GM23338 (cell line): Measurements from ENCODE around the gene PPIC. TPM values are rescaled to one million over a fixed set of nuclear protein-coding genes. Genes with fewer than 3 reads are reported as not detected.
"Not testable (repeated sequence)": the region's sequence is repeated elsewhere in the genome, so short reads cannot be mapped to it uniquely, and the experiment has no call there.

Experiments used
- ATAC-seq: fragments of 200-7000 bp; cut with Tn5 transposase; 3 replicates; pipeline ENCODE4 v1.9.1; 2020
- DNase-seq: peaks from one replicate; pipeline ENCODE4 v3.0.0-alpha.2; 2015; ENCODE audit warnings: low spot score
- H2AFZ ChIP-seq: fragments of 200-600 bp; sonication (generic); 2 replicates; pipeline ENCODE4 v1.8.0; 2016; ENCODE audit warnings: antibody characterized with exemption, mild to moderate bottlenecking, moderate library complexity
- H3F3A ChIP-seq: fragments of 200-600 bp; sonication (generic); replicated peaks from 2 replicates; pipeline ENCODE4 v1.8.0; 2017; ENCODE audit warnings: antibody characterized with exemption, mixed run types, low read depth
- H3K27ac ChIP-seq: fragments of 200-600 bp; sonication (generic); 2 replicates; pipeline ENCODE4 v1.6.1; 2016; ENCODE audit warnings: low read depth
- H3K27me3 ChIP-seq: fragments of 200-600 bp; sonication (generic); 2 replicates; pipeline ENCODE4 v1.8.0; 2016; ENCODE audit warnings: mild to moderate bottlenecking, mixed run types, moderate library complexity; ENCODE audit not compliant: insufficient read depth
- H3K36me3 ChIP-seq: fragments of 200-600 bp; sonication (generic); 2 replicates; pipeline ENCODE4 v1.8.0; 2016; ENCODE audit warnings: mild to moderate bottlenecking; ENCODE audit not compliant: insufficient read depth
- H3K4me1 ChIP-seq: fragments of 200-600 bp; sonication (generic); 2 replicates; pipeline ENCODE4 v1.8.0; 2016; ENCODE audit warnings: mild to moderate bottlenecking, moderate library complexity; ENCODE audit not compliant: insufficient read depth
- H3K4me2 ChIP-seq: fragments of 200-600 bp; sonication (generic); 2 replicates; pipeline ENCODE4 v1.7.1; 2017; ENCODE audit warnings: mixed run types
- H3K4me3 ChIP-seq: fragments of 200-600 bp; sonication (generic); 2 replicates; pipeline ENCODE4 v1.6.1; 2016; ENCODE audit warnings: mixed run types
- H3K79me2 ChIP-seq: fragments of 200-600 bp; sonication (generic); replicated peaks from 2 replicates; pipeline ENCODE4 v1.8.0; 2017; ENCODE audit warnings: mild to moderate bottlenecking; ENCODE audit not compliant: insufficient read depth
- H3K9me2 ChIP-seq: fragments of 200-600 bp; sonication (generic); 2 replicates; pipeline ENCODE4 v1.8.0; 2017; ENCODE audit not compliant: insufficient read depth
- H4K20me1 ChIP-seq: fragments of 200-600 bp; sonication (generic); replicated peaks from 2 replicates; pipeline ENCODE4 v1.8.0; 2017; ENCODE audit warnings: mild to moderate bottlenecking; ENCODE audit not compliant: insufficient read depth
- H3K27ac Mint-ChIP-seq: 2 replicates; pipeline ENCODE4 v1.8.0; 2020; ENCODE audit warnings: inconsistent platforms, mild to moderate bottlenecking, moderate library complexity, mixed read lengths
- H3K27me3 Mint-ChIP-seq: 3 replicates; pipeline ENCODE4 v1.8.0; 2022; ENCODE audit warnings: low read depth, mild to moderate bottlenecking, moderate library complexity, mixed read lengths, inconsistent platforms; ENCODE audit not compliant: insufficient read depth, poor library complexity
- H3K36me3 Mint-ChIP-seq: 3 replicates; pipeline ENCODE4 v1.8.0; 2021; ENCODE audit warnings: low read depth, mild to moderate bottlenecking, inconsistent platforms, moderate library complexity, mixed read lengths
- H3K4me1 Mint-ChIP-seq: 3 replicates; pipeline ENCODE4 v1.8.0; 2020; ENCODE audit warnings: mild to moderate bottlenecking, inconsistent platforms, mixed read lengths
- H3K4me3 Mint-ChIP-seq: 3 replicates; pipeline ENCODE4 v1.8.0; 2021; ENCODE audit warnings: moderate library complexity, mild to moderate bottlenecking, inconsistent platforms, mixed read lengths
- H3K9me3 Mint-ChIP-seq: 3 replicates; pipeline ENCODE4 v1.8.0; 2020; ENCODE audit warnings: moderate library complexity, mild to moderate bottlenecking, inconsistent platforms, mixed read lengths
- polyA plus RNA-seq: library from polyadenylated mRNA; unstranded; fragments of >200 nt; fragmentation: Nextera tagmentation; extraction: Ambion mirVana; gene quantifications from 2 replicates; pipeline ENCODE4 v1.2.1, GENCODE V29; 2016
- small RNA-seq: library from RNA; depleted of rRNA; stranded (forward); fragments of <200 nt; gene quantifications from one replicate; pipeline ENCODE3, GENCODE V24; 2014; ENCODE audit warnings: low replicate concordance
- total RNA-seq: library from RNA; depleted of rRNA; stranded (reverse); fragments of >200 nt; shearing (Covaris generic); gene quantifications from 2 replicates; pipeline ENCODE4 v1.2.3, GENCODE V29; 2014; rRNA removed

Gene PPIC
- total and polyA plus RNA-seq, 2 experiments from 2014 or later = 13.9 to 21.0 TPM

DNA sequence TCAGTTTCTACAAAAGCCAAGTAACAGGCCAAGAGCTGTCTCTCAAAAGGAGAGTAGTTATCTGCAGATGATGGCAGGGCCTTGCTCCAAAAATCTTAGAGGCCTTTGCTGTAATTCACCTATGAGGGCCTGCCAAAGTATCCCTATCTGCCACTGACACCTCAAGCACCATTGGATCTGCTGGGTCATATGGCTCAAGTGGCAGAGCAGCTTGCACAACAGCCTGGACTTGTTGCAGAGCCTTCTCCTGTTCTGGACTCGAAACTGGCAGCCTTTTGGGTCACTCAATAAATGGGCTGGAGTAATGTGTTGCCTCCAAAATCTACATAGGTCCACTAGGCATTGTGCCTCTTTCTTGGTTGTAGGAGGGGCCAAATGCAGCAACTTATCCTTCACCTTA is 62.8 kb downstream of the PPIC start:
- not testable (repeated sequence) for H3K27me3 Mint-ChIP-seq, H3K4me1 Mint-ChIP-seq, H3K4me1 ChIP-seq, H3K27ac Mint-ChIP-seq, H3F3A ChIP-seq, H2AFZ ChIP-seq, H3K36me3 Mint-ChIP-seq, H3K4me3 ChIP-seq, H3K4me3 Mint-ChIP-seq, DNase-seq, H3K9me2 ChIP-seq, H3K4me2 ChIP-seq, H4K20me1 ChIP-seq, H3K79me2 ChIP-seq, H3K27me3 ChIP-seq, H3K9me3 Mint-ChIP-seq, H3K27ac ChIP-seq, H3K36me3 ChIP-seq, ATAC-seq

Small RNA genes within 50 kb of the gene (small RNA-seq; reads per million reads assigned to genes)
- gene RN7SL689P = not detected
- gene RN7SL711P = not detected

Other genes starting within 250 kb of the PPIC start
- gene SNX24, start 191.1 kb downstream of the PPIC start, total RNA-seq = 22.7 and 27.5 TPM in 2 replicates
- gene SNX24, start 191.1 kb downstream of the PPIC start, polyA plus RNA-seq = 17.9 and 18.0 TPM in 2 replicates
- 0.12 and 0.14 TPM in 2 replicates for gene PRDM6, start 52.5 kb upstream of the PPIC start, total RNA-seq
- gene PRDM6, start 52.5 kb upstream of the PPIC start, polyA plus RNA-seq = 0.05 TPM in 2 replicates